DND-41 (cell line): ENCODE measurements around the gene PRDM5.

Source experiments
- CTCF ChIP-seq: IDR thresholded peaks from 2 replicates; pipeline ENCODE4 v1.5.1; 2012; ENCODE audit warnings: borderline replicate concordance, low read length, moderate library complexity, mild to moderate bottlenecking; ENCODE audit not compliant: poor library complexity, severe bottlenecking; ENCODE audit errors: extremely low read depth
- EZH2 ChIP-seq: IDR thresholded peaks from 3 replicates; pipeline ENCODE4 v1.6.1; 2012; ENCODE audit warnings: borderline replicate concordance, low read depth, mild to moderate bottlenecking, moderate library complexity, low read length, inconsistent platforms; ENCODE audit not compliant: severe bottlenecking

GRCh38 chr4:120682981-120683380 is 239.5 kb downstream of the PRDM5 start:
- TF ChIP-seq CTCF (no peak), EZH2 (no peak)
